Breast epithelium (tissue), 3 donors: Measurements from ENCODE around the gene ADPRS.

Source experiments
- POLR2A ChIP-seq: fragments of 450-650 bp; IDR thresholded peaks from one replicate; pipeline ENCODE4 v1.6.1; 2016; ENCODE audit warnings: antibody characterized with exemption, mild to moderate bottlenecking, moderate library complexity
- POLR2AphosphoS5 ChIP-seq, 3 donors: sonication (generic); formaldehyde crosslinking; IDR thresholded peaks; one replicate each; pipeline ENCODE4 v1.6.1; 2017; ENCODE audit warnings: antibody characterized with exemption in 3 of 3
- TF ChIP-seq, protein P1 (sequence below), 3 donors: fragments of 450-650 bp; IDR thresholded peaks; one replicate each; pipeline ENCODE4 v1.5.1; 2016 to 2017; ENCODE audit warnings: antibody characterized with exemption in 3 of 3, mild to moderate bottlenecking in 3 of 3, moderate library complexity in 3 of 3

DNA sequence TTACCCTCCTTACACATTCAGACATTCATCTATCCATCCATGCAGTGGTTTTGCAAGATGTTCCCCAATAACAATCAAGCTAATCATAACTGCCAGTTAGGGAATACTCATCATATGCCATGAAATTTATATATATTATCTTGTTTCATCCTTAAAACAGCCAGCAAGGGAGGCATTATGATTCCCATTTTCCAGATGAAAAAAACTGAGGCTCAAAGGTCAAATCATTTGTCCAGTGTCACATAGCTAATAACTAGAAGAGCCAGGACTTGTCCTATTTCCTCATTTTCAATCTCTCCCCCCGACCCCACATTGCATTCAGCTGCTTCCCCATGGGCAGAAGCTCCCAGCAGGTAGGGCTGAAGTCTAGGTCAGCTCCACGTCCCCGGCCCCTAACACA lies 43.3 kb downstream of the ADPRS start:
- TF ChIP-seq, protein P1, sequence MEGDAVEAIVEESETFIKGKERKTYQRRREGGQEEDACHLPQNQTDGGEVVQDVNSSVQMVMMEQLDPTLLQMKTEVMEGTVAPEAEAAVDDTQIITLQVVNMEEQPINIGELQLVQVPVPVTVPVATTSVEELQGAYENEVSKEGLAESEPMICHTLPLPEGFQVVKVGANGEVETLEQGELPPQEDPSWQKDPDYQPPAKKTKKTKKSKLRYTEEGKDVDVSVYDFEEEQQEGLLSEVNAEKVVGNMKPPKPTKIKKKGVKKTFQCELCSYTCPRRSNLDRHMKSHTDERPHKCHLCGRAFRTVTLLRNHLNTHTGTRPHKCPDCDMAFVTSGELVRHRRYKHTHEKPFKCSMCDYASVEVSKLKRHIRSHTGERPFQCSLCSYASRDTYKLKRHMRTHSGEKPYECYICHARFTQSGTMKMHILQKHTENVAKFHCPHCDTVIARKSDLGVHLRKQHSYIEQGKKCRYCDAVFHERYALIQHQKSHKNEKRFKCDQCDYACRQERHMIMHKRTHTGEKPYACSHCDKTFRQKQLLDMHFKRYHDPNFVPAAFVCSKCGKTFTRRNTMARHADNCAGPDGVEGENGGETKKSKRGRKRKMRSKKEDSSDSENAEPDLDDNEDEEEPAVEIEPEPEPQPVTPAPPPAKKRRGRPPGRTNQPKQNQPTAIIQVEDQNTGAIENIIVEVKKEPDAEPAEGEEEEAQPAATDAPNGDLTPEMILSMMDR (IDR thresholded peaks at IDR 0.05): no peak
- no peak for TF ChIP-seq POLR2A
- no peak for TF ChIP-seq POLR2AphosphoS5 (IDR thresholded peaks at IDR 0.05)
